Kidney (tissue), 14 donors: Measurements from ENCODE around the gene ANKRD12. TPM values are rescaled to one million over a fixed set of nuclear protein-coding genes. Genes with fewer than 3 reads are reported as not detected.
A peak's percentile ranks its signal among the peaks of the same experiment; 100 is the strongest.

ENCODE experiments used
- DNase-seq, 5 donors: peaks; one replicate each; pipeline ENCODE4 v3.0.0-alpha.2; 2013 to 2020
- FAIRE-seq: peaks from 2 replicates; lab custom pipeline; 2012; peaks lifted over from hg19 to GRCh38; lab: Jason Lieb, UNC
- H3K27ac ChIP-seq, 2 donors: one replicate each; pipeline ENCODE4 v1.7.0; 2013; ENCODE audit warnings: low read depth in 2 of 2, low read length in 2 of 2, inconsistent platforms in 1 of 2
- H3K27me3 ChIP-seq: one replicate; pipeline ENCODE4 v1.7.1; 2013; ENCODE audit warnings: low read length, inconsistent platforms; ENCODE audit not compliant: control insufficient read depth, insufficient read depth
- H3K36me3 ChIP-seq, 3 donors: one replicate each; pipeline versions ENCODE4 v1.7.0 to v1.7.1; 2013; ENCODE audit warnings: low read length in 3 of 3, control low read depth in 1 of 3, inconsistent platforms in 1 of 3; ENCODE audit not compliant: insufficient read depth in 3 of 3, control insufficient read depth in 2 of 3
- H3K4me1 ChIP-seq, 3 donors: one replicate each; pipeline versions ENCODE4 v1.7.0 to v1.7.1; 2013; ENCODE audit warnings: low read length in 3 of 3, inconsistent platforms in 1 of 3, low read depth in 1 of 3; ENCODE audit not compliant: control insufficient read depth in 2 of 3, insufficient read depth in 2 of 3
- H3K4me3 ChIP-seq, 3 donors: one replicate each; pipeline versions ENCODE4 v1.7.0 to v1.8.1; 2013; ENCODE audit warnings: low read length in 3 of 3, control low read depth in 1 of 3, inconsistent platforms in 1 of 3
- H3K9ac ChIP-seq, 3 donors: one replicate each; pipeline versions ENCODE4 v1.7.0 to v1.7.1; 2013; ENCODE audit warnings: low read length in 3 of 3, control low read depth in 1 of 3, inconsistent platforms in 1 of 3
- H3K9me3 ChIP-seq, 3 donors: one replicate each; pipeline versions ENCODE4 v1.7.0 to v1.7.1; 2013; ENCODE audit warnings: low read length in 3 of 3, control low read depth in 1 of 3, inconsistent platforms in 1 of 3; ENCODE audit not compliant: control insufficient read depth in 2 of 3, insufficient read depth in 1 of 3
- CTCF ChIP-seq: IDR thresholded peaks from 3 replicates; pipeline ENCODE4 v1.5.1; 2012; ENCODE audit warnings: mild to moderate bottlenecking, moderate library complexity, borderline replicate concordance; ENCODE audit not compliant: insufficient read depth; ENCODE audit errors: extremely low read depth
- intact Hi-C: fragments of 100-400 bp; cut with DNase I; formaldehyde crosslinking; loops from one replicate; pipeline ENCODE4 v1.11.1; 2022
- polyA plus RNA-seq: library from polyadenylated mRNA; stranded (reverse); fragments of 350-450 nt; fragmentation: Illumina TruSeq; extraction: RNeasy Lipid Tissue Mini Kit (QIAGEN cat#74804); gene quantifications from one replicate; pipeline ENCODE4 v1.2.3, GENCODE V29; 2014; ENCODE audit warnings: low read depth, low replicate concordance; ENCODE audit not compliant: insufficient read depth
- total RNA-seq: library from RNA; stranded (reverse); fragmentation: NEBNext Ultra II Directional; extraction: Animal tissue kit (Norgen Biotek cat#: 25700); gene quantifications from one replicate; pipeline ENCODE4 v1.2.1, GENCODE V29; 2021
- donor health status: control.
- donor health status: control.
- donor health status: control.
- donor health status: control.
- donor health status: control.
- donor health status: DM: yes; HTN: yes; CAD: no.
- donor health status: Normal renal cell carcinoma (clear cell type).

ANKRD12 gene
- total and polyA plus RNA-seq, 2 donors from 2014 or later, result 3.9 to 81.8 TPM

DNA sequence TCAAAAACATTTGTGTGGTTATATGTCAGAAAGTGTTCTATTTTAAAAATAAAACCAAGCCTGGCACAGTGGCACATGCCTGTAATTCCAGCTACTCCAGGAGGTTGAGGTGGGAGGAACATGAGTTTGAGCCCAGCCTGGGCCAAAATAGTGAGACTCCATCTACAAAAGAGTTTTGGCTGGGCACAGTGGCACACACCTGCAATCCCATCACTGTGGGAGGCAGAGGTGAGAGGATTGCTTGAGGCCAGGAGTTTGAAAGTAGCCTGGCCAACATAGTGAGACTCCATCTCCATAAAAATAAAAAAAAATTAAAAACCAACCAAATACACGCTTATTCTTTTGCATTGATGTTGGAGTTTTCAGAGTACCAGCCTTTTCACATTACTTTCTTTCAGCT, 9.6 kb downstream of the ANKRD12 start:
- peaks cover 0 to 9% (median 7%) of the 10 kb centered on the region in 3 donors for H3K4me1 ChIP-seq
- H3K4me3 ChIP-seq, result no peak overlapping the region
- no peaks in the 10 kb centered on the region for H3K27me3 ChIP-seq
- H3K27ac ChIP-seq, result no peak overlapping the region
- H3K36me3 ChIP-seq, result no peaks in the 10 kb centered on the region
- intact Hi-C loops, result no loop called here
- DNase-seq, result no peak
- no peak for TF ChIP-seq CTCF
- H3K9me3 ChIP-seq, result no peaks in the 10 kb centered on the region
- peak overlapping the region in 1 of 3 donors; percentile 43 for H3K9ac ChIP-seq
- no peak for FAIRE-seq

DNA sequence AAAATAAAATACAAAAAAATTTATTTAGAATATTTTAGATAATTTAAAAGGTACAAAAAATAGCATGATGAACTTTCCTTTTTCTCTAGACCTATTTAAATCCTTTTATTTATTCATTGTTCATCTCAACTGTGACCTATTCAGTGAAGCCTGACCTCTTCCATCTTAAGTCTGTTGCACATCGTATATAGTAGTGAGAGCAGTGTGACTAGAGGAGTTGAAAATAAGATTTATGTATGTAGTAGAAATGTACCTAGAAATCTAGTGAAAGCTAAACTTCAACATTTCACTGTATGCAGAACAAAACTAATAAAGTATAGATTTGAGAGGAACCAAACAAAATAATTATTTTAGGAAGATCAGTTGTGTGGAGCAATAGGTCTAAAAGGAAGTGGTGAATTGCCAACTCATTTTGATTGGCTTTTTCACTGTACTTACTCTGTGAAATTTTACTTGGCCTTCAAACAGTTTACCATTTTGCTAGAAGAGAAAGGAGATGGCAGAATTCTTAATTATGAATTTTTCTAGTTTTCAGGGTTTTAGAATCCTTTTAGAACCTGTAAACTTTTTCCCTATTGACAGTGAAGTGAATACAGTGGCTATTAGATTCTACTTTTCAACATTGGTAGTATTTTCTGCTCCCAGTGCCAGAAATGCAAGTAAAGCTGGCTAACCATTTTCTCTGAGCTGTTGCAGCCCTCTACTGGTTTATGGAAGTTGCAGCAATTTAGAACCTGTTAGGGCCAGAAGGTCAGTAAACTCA, 11.0 kb downstream of the ANKRD12 start:
- Histone ChIP-seq H3K27me3 (no peaks in the 10 kb centered on the region), H3K4me1 (peaks cover 0 to 12% (median 6%) of the 10 kb centered on the region in 3 donors), H3K27ac (no peak overlapping the region), H3K36me3 (no peaks in the 10 kb centered on the region), H3K4me3 (no peak overlapping the region), H3K9me3 (no peaks in the 10 kb centered on the region), H3K9ac (peak overlapping the region in 1 of 3 donors; percentile 1)
- intact Hi-C loops, result no loop called here
- peak; percentile 76 for TF ChIP-seq CTCF
- peak in 3 of 5 donors; percentile 31 to 85 (median 74) for DNase-seq
- peak; percentile 91 for FAIRE-seq

GRCh38 chr18:9148203-9148552, 11.6 kb downstream of the ANKRD12 start:
- TF ChIP-seq CTCF, result no peak
- peaks cover 0 to 12% (median 6%) of the 10 kb centered on the region in 3 donors for H3K4me1 ChIP-seq
- FAIRE-seq (no peak), DNase-seq (no peak)
- H3K27me3 ChIP-seq, result no peaks in the 10 kb centered on the region
- H3K36me3 ChIP-seq, result no peaks in the 10 kb centered on the region
- intact Hi-C loops, result no loop called here
- H3K27ac ChIP-seq, result no peak overlapping the region
- no peak overlapping the region for H3K9ac ChIP-seq
- H3K9me3 ChIP-seq, result no peaks in the 10 kb centered on the region
- H3K4me3 ChIP-seq, result no peak overlapping the region
